ENCODE results near the gene SRPK2. TPM values are rescaled to one million over a fixed set of nuclear protein-coding genes. Genes with fewer than 3 reads are reported as not detected.
"Not testable (repeated sequence)": the region's sequence is repeated elsewhere in the genome, so short reads cannot be mapped to it uniquely, and the experiment has no call there.

Gene SRPK2
- total and polyA plus RNA-seq, 5 donors = 10.4 to 32.4 (median 31.3) TPM

- no peak overlapping the region for H3K27ac ChIP-seq (ENCODE audit: low read length)
- no peak overlapping the region for H3K4me3 ChIP-seq (ENCODE audit: low read length)
- intact Hi-C loops (cut with DNase I) = no loop called here
- no peaks in the 10 kb centered on the region for H3K9me3 ChIP-seq (ENCODE audit: control insufficient read depth, low read length)
- no peaks in the 10 kb centered on the region for H3K27me3 ChIP-seq (ENCODE audit: control insufficient read depth, insufficient read depth)
- ATAC-seq (no peak), DNase-seq (peak in 1 of 3 donors; percentile 12)
- H3K4me1 ChIP-seq (ENCODE audit: control insufficient read depth, insufficient read depth, low read length) = peaks cover 14% of the 10 kb centered on the region
- WGBS = 72% methylated on average over 4 of the region's 4 CpGs
These were observed 35.6 kb downstream of the SRPK2 start for GRCh38 chr7:105352901-105353668.

DNA sequence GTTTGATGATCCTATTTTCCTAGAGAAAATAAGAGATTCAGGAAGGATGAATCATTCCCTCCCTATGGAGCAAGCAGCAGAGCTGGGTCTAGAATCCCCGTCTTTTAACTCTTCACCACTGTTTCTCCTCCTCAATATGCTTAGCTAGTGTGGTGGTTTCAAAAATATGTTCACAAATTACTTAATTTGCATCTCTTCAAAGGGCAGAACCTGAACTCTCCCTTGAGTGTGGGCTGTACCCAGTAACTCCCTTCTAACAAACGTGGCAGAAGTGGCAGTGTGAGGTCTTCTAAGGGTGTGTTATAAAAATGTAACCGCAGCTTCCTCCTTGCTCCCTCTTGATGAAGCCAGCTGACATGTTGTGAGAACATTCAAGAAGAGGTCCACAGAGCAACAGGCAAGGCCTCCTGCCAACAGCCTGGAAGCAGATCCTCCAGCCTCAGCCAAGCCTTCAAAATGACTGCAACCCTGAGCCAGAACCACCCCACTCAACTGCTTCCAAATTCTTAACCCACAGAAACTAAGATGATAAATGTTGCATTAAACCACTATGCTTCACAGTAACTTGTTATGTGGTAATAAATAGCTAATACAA is 36.6 kb downstream of the SRPK2 start:
- no peaks in the 10 kb centered on the region for H3K9me3 ChIP-seq (ENCODE audit: control insufficient read depth, low read length)
- peaks cover 16% of the 10 kb centered on the region for H3K4me1 ChIP-seq (ENCODE audit: control insufficient read depth, insufficient read depth, low read length)
- peak overlapping the region; percentile 12 for H3K27ac ChIP-seq (ENCODE audit: low read length)
- H3K4me3 ChIP-seq (ENCODE audit: low read length) = no peak overlapping the region
- peak; percentile 85 to 94 (median 89) for DNase-seq
- ATAC-seq = peak; percentile 90 to 94
- WGBS = 13% methylated on average over 3 of the region's 3 CpGs
- no peaks in the 10 kb centered on the region for H3K27me3 ChIP-seq (ENCODE audit: control insufficient read depth, insufficient read depth)
- intact Hi-C loops (cut with DNase I) = no loop called here

- H3K4me3 ChIP-seq (ENCODE audit: low read length) = no peak overlapping the region
- intact Hi-C loops (cut with DNase I) = no loop called here
- no peaks in the 10 kb centered on the region for H3K9me3 ChIP-seq (ENCODE audit: control insufficient read depth, low read length)
- no peak for DNase-seq
- peaks cover 19% of the 10 kb centered on the region for H3K4me1 ChIP-seq (ENCODE audit: control insufficient read depth, insufficient read depth, low read length)
- no peak for ATAC-seq
- no peak overlapping the region for H3K27ac ChIP-seq (ENCODE audit: low read length)
- WGBS = 86% methylated on average over 7 of the region's 7 CpGs
- no peaks in the 10 kb centered on the region for H3K27me3 ChIP-seq (ENCODE audit: control insufficient read depth, insufficient read depth)
These were observed 37.8 kb downstream of the SRPK2 start for GRCh38 chr7:105350906-105351305.

GRCh38 chr7:105348177-105348576 is 40.5 kb downstream of the SRPK2 start:
- 97% methylated on average over 11 of the region's 11 CpGs for WGBS
- not testable (repeated sequence) for DNase-seq; H3K4me1 ChIP-seq (ENCODE audit: control insufficient read depth, insufficient read depth, low read length)

DNA sequence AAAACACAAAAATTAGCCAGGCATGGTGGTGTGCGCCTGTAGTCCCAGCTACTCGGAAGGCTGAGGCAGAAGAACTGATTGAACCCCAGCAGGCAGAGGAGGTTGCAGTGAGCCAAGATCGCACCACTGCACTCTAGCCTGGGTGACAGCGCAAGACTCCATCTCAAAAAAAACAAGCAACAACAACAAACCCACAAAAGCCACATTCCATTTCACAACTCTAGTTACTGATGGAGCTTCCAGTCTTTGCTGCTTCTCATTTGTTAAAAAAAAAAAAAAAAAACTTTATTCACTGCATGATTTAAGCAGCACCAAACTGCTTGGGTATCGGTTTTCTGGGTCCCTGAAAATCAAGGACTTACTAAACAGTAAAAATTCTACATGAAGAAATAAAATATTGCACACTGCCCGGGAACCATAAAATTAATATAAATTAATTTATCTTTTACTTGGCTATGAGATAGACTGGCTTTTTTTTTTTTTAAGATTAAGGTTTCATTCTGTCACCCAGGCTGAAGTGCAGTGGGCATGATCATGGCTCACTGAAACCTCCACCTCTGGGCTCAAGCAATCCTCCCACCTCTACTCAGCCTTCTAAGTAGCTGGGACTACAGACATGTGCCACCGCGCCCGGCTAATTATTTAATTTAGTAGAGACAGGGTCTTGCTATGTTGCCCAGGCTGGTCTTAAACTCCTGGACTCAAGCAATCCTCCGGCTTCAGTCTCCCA is 42.0 kb downstream of the SRPK2 start:
- Histone ChIP-seq H3K27me3 (ENCODE audit: control insufficient read depth, insufficient read depth) (no peaks in the 10 kb centered on the region), H3K9me3 (ENCODE audit: control insufficient read depth, low read length) (no peaks in the 10 kb centered on the region), H3K27ac (ENCODE audit: low read length) (no peak overlapping the region), H3K4me3 (ENCODE audit: low read length) (no peak overlapping the region), H3K4me1 (ENCODE audit: control insufficient read depth, insufficient read depth, low read length) (peaks cover 5% of the 10 kb centered on the region)
- no peak for ATAC-seq
- DNase-seq = no peak
- intact Hi-C loops (cut with DNase I) = no loop called here
- 93% methylated on average over 10 of the region's 10 CpGs for WGBS

More at GRCh38 chr7:105348177-105348576, 40.5 kb downstream of the SRPK2 start:
- H3K27ac ChIP-seq (ENCODE audit: low read length); H3K27me3 ChIP-seq (ENCODE audit: control insufficient read depth, insufficient read depth); intact Hi-C loops (cut with DNase I); H3K4me3 ChIP-seq (ENCODE audit: low read length); H3K9me3 ChIP-seq (ENCODE audit: control insufficient read depth, low read length); ATAC-seq: not testable (repeated sequence)

DNA sequence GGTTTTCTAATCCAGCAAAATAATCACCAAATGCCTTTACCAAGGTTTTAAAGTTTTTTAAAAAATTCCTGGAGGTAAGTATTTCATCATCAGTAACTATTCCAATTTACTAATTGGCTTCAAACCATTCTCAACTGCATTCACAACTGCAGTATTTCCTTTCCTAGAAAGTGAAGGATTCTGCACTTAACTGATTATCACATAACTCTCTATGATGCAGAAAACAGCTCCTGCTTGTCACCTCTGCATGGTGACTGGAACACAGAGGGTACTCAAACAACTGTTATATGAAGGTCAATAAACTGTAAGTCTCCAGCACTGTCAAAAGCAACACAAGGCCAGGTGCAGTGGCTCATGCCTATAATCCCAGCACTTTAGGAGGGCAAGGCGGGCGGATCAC is 42.6 kb downstream of the SRPK2 start:
- Histone ChIP-seq H3K27ac (ENCODE audit: low read length) (no peak overlapping the region), H3K27me3 (ENCODE audit: control insufficient read depth, insufficient read depth) (no peaks in the 10 kb centered on the region), H3K4me3 (ENCODE audit: low read length) (no peak overlapping the region), H3K4me1 (ENCODE audit: control insufficient read depth, insufficient read depth, low read length) (peaks cover 5% of the 10 kb centered on the region), H3K9me3 (ENCODE audit: control insufficient read depth, low read length) (no peaks in the 10 kb centered on the region)
- intact Hi-C loops (cut with DNase I) = no loop called here
- DNase-seq (no peak), ATAC-seq (peak; percentile 50 to 73)
- WGBS = 90% methylated on average over 2 of the region's 2 CpGs

GRCh38 chr7:105345725-105346124 is 43.0 kb downstream of the SRPK2 start:
- WGBS = 14% methylated on average over 3 of the region's 3 CpGs

GRCh38 chr7:105345003-105345402 is 43.7 kb downstream of the SRPK2 start:
- Histone ChIP-seq H3K27ac (ENCODE audit: low read length) (no peak overlapping the region), H3K4me1 (ENCODE audit: control insufficient read depth, insufficient read depth, low read length) (peaks cover 5% of the 10 kb centered on the region), H3K4me3 (ENCODE audit: low read length) (no peak overlapping the region), H3K9me3 (ENCODE audit: control insufficient read depth, low read length) (no peaks in the 10 kb centered on the region), H3K27me3 (ENCODE audit: control insufficient read depth, insufficient read depth) (no peaks in the 10 kb centered on the region)
- intact Hi-C loops (cut with DNase I) = no loop called here
- no peak for ATAC-seq
- WGBS = 87% methylated on average over 3 of the region's 3 CpGs
- DNase-seq = no peak

More at GRCh38 chr7:105345725-105346124, 43.0 kb downstream of the SRPK2 start:
- ATAC-seq (peak in 1 of 2 donors; percentile 23), DNase-seq (peak in 1 of 3 donors; percentile 26)
- Histone ChIP-seq H3K4me1 (ENCODE audit: control insufficient read depth, insufficient read depth, low read length) (peaks cover 5% of the 10 kb centered on the region), H3K27ac (ENCODE audit: low read length) (no peak overlapping the region), H3K9me3 (ENCODE audit: control insufficient read depth, low read length) (no peaks in the 10 kb centered on the region), H3K27me3 (ENCODE audit: control insufficient read depth, insufficient read depth) (no peaks in the 10 kb centered on the region), H3K4me3 (ENCODE audit: low read length) (no peak overlapping the region)
- intact Hi-C loops (cut with DNase I) = no loop called here

DNA sequence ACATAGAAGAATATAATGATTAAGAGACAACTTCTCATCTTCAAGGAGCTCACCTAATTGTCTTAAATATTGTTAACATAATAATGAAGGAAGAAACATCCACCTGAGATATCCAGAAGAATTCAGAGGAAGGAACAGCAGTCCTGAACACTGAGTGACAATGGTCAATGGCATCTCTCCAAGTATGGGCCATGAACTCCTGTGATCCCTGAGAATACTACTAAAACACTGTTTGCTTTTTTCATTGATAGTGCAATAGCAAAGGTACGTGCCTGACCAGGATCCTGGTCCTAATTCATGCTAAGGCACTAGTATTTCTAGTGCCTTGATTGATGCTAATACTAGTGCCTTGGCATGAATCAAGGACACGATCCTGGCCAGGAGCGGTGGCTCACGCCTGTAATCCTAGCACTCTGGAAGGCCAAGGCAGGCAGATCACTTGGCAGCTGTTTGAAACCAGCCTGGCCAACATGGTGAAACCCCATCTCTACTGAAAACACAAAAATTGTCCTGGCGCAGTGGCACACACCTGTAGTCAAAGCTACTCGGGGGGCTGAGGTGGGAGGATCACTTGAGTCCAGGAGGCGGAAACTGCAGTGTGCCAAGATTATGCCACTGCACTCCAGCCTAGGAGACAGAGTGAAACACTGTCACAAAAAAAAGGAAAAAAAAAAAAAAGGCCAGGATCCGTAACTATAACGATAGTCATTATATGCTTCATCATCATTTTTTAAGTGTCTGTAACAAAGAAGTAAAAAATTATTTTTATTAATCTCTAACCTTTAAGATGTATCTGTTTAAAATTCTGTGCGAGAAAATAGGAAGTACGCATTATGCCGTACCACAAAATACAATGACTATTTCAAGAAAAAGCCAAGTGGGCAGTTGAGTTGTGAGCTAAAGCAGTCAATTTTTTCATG is 49.1 kb downstream of the SRPK2 start:
- H3K9me3 ChIP-seq (ENCODE audit: control insufficient read depth, low read length) = no peaks in the 10 kb centered on the region
- DNase-seq = no peak
- H3K4me3 ChIP-seq (ENCODE audit: low read length) = no peak overlapping the region
- no peaks in the 10 kb centered on the region for H3K27me3 ChIP-seq (ENCODE audit: control insufficient read depth, insufficient read depth)
- H3K4me1 ChIP-seq (ENCODE audit: control insufficient read depth, insufficient read depth, low read length) = no peaks in the 10 kb centered on the region
- ATAC-seq = peak; percentile 20 to 47
- 77% methylated on average over 12 of the region's 12 CpGs for WGBS
- intact Hi-C loops (cut with DNase I) = loop anchor here in 3 of 4 donors (10.0 kb wide), 3 partner anchors 65 to 205 kb away; no protein-coding TSS in a partner anchor
- H3K27ac ChIP-seq (ENCODE audit: low read length) = no peak overlapping the region

DNA sequence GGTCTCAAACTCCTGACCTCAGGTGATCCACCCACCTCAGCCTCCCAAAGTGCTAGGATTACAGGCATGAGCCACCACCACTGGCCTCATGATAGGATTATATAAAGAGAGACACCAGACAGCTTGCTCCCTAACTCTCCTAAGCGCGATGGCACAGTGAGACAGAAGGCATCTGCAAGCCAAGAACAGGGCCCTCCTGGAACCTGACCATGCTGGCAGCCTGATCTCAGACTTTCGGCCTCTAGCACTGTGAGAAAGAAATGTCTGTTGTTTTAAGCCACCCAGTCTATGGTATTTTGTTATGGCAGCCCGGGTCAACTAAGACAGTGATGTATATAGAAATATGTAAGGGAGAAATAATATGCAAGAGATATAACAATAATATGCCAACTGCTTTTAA is 51.2 kb downstream of the SRPK2 start:
- intact Hi-C loops (cut with DNase I) = loop anchor here in 3 of 4 donors (10.0 kb wide), 3 partner anchors 63 to 203 kb away; no protein-coding TSS in a partner anchor
- H3K9me3 ChIP-seq (ENCODE audit: control insufficient read depth, low read length) = no peaks in the 10 kb centered on the region
- no peaks in the 10 kb centered on the region for H3K27me3 ChIP-seq (ENCODE audit: control insufficient read depth, insufficient read depth)
- peak in 1 of 2 donors; percentile 37 for ATAC-seq
- 60% methylated on average over 4 of the region's 4 CpGs for WGBS
- H3K27ac ChIP-seq (ENCODE audit: low read length) = peak overlapping the region; percentile 30
- no peak for DNase-seq
- no peaks in the 10 kb centered on the region for H3K4me1 ChIP-seq (ENCODE audit: control insufficient read depth, insufficient read depth, low read length)
- H3K4me3 ChIP-seq (ENCODE audit: low read length) = no peak overlapping the region
